SK-N-SH treated with all-trans-retinoic acid at 6 μM for 48 hours (cell line): ENCODE data around the gene TTLL8.

Experiments
- ATAC-seq: fragments of 200-7000 bp; cut with Tn5 transposase; 3 replicates; pipeline ENCODE4 v1.9.1; 2020; ENCODE audit warnings: mild to moderate bottlenecking, moderate library complexity
- ARNTL ChIP-seq: fragments of 450-650 bp; formaldehyde crosslinking; IDR thresholded peaks from 2 replicates; pipeline ENCODE4 v1.5.0; 2020; ENCODE audit warnings: low read depth, mild to moderate bottlenecking, moderate library complexity, borderline replicate concordance
- BACH2 ChIP-seq: fragments of 250-450 bp; sonication (Bioruptor Pico); IDR thresholded peaks from 2 replicates; pipeline ENCODE4 v1.9.0; 2021; ENCODE audit warnings: mild to moderate bottlenecking, borderline replicate concordance
- CREB5 ChIP-seq: fragments of 250-450 bp; sonication (Bioruptor Pico); IDR thresholded peaks from 2 replicates; pipeline ENCODE4 v1.5.1; 2020; ENCODE audit warnings: low read depth, mild to moderate bottlenecking, moderate library complexity
- CSDC2 ChIP-seq: fragments of 250-450 bp; sonication (Bioruptor Pico); IDR thresholded peaks from 2 replicates; pipeline ENCODE4 v1.5.0; 2020; ENCODE audit warnings: mild to moderate bottlenecking, moderate library complexity
- CSRNP3 ChIP-seq: fragments of 250-450 bp; sonication (Bioruptor Pico); IDR thresholded peaks from 2 replicates; pipeline ENCODE4 v1.5.1; 2021; ENCODE audit warnings: mild to moderate bottlenecking, moderate library complexity
- ESRRG ChIP-seq: fragments of 250-450 bp; sonication (Bioruptor Pico); IDR thresholded peaks from 2 replicates; pipeline ENCODE4 v1.6.1; 2021; ENCODE audit warnings: mild to moderate bottlenecking
- ISL1 ChIP-seq: fragments of 250-450 bp; sonication (Bioruptor Pico); IDR thresholded peaks from 2 replicates; pipeline ENCODE4 v2.1.2; 2022; ENCODE audit warnings: mild to moderate bottlenecking, moderate library complexity
- OSR1 ChIP-seq: fragments of 250-450 bp; sonication (Bioruptor Pico); IDR thresholded peaks from 2 replicates; pipeline ENCODE4 v1.8.0; 2022; ENCODE audit warnings: moderate library complexity, mild to moderate bottlenecking, inconsistent platforms
- POU6F1 ChIP-seq: fragments of 250-450 bp; sonication (Bioruptor Pico); IDR thresholded peaks from 2 replicates; pipeline ENCODE4 v1.8.0; 2021; ENCODE audit warnings: low read depth, mild to moderate bottlenecking, moderate library complexity, borderline replicate concordance
- PPARA ChIP-seq: fragments of 250-450 bp; sonication (Bioruptor Pico); IDR thresholded peaks from 2 replicates; pipeline ENCODE4 v1.5.0; 2020; ENCODE audit warnings: mild to moderate bottlenecking, borderline replicate concordance
- RARB ChIP-seq: fragments of 250-450 bp; sonication (Bioruptor Pico); IDR thresholded peaks from 2 replicates; pipeline ENCODE4 v1.8.0; 2021; ENCODE audit warnings: mild to moderate bottlenecking, moderate library complexity
- SNAI2 ChIP-seq: fragments of 250-450 bp; sonication (Bioruptor Pico); IDR thresholded peaks from 2 replicates; pipeline ENCODE4 v1.5.0; 2020; ENCODE audit warnings: mild to moderate bottlenecking, moderate library complexity
- TOX ChIP-seq: fragments of 250-450 bp; sonication (Bioruptor Pico); IDR thresholded peaks from 2 replicates; pipeline ENCODE4 v1.8.0; 2021; ENCODE audit warnings: mild to moderate bottlenecking, moderate library complexity, borderline replicate concordance
- ZC3H10 ChIP-seq: fragments of 250-450 bp; sonication (Bioruptor Pico); IDR thresholded peaks from 2 replicates; pipeline ENCODE4 v1.5.1; 2021; ENCODE audit warnings: mild to moderate bottlenecking, moderate library complexity
- ZFP3 ChIP-seq: fragments of 250-450 bp; sonication (Bioruptor Pico); IDR thresholded peaks from 2 replicates; pipeline ENCODE4 v1.5.0; 2020; ENCODE audit warnings: mild to moderate bottlenecking, moderate library complexity
- ZNF565 ChIP-seq: fragments of 450-650 bp; formaldehyde crosslinking; conservative IDR thresholded peaks from 2 replicates; pipeline ENCODE4 v1.5.0; 2020; ENCODE audit warnings: low read depth, mild to moderate bottlenecking, moderate library complexity
- ZNF70 ChIP-seq: fragments of 450-650 bp; formaldehyde crosslinking; IDR thresholded peaks from 2 replicates; pipeline ENCODE4 v1.5.0; 2020; ENCODE audit warnings: mild to moderate bottlenecking, moderate library complexity
- ZNF8 ChIP-seq: fragments of 450-650 bp; formaldehyde crosslinking; IDR thresholded peaks from 2 replicates; pipeline ENCODE4 v1.5.0; 2020; ENCODE audit warnings: mild to moderate bottlenecking, moderate library complexity
- TF ChIP-seq, protein P1 (sequence below): fragments of 250-450 bp; sonication (Bioruptor Pico); IDR thresholded peaks from 2 replicates; pipeline ENCODE4 v1.5.0; 2020; ENCODE audit warnings: mild to moderate bottlenecking, moderate library complexity
- TF ChIP-seq, protein P2 (sequence below): fragments of 250-450 bp; sonication (Bioruptor Pico); IDR thresholded peaks from 2 replicates; pipeline ENCODE4 v1.8.0; 2020; ENCODE audit warnings: mild to moderate bottlenecking, moderate library complexity, borderline replicate concordance

TTLL8 gene

DNA sequence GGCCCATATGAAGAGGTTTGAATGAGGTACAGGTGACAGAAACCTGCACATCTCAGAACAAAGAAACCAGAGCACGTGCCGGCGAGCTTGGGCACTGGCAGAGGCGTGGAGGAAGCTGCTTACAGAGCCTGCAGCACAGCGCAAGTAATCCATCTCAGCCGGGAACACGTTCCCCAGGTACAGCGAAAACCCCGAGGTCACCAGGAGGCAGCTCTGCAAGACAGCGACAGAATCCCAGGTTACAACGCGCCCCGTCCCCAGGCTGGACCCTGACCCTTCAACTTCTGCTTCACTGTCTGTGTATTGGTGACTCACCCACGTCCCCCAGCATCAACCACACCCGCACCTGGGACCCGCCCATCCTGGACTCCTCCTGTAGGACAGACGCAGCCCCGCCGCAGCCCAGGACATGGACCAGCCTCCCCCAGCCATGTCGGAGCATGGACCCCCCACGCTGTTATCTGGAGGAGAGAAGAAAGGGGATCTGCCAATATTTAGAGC lies 24.9 kb upstream of the TTLL8 start:
- TF ChIP-seq CREB5 (CRISPR knock-in tag) (no peak), ZNF70 (CRISPR knock-in tag) (no peak), ARNTL (no peak), TOX (CRISPR knock-in tag) (no peak), POU6F1 (CRISPR knock-in tag) (no peak), ZFP3 (CRISPR knock-in tag) (no peak), OSR1 (CRISPR knock-in tag) (no peak), CSRNP3 (no peak), SNAI2 (CRISPR knock-in tag) (no peak), ISL1 (CRISPR knock-in tag) (no peak), CSDC2 (no peak), ESRRG (CRISPR knock-in tag) (no peak), RARB (CRISPR knock-in tag) (no peak), ZC3H10 (CRISPR knock-in tag) (no peak), ZNF8 (CRISPR knock-in tag) (no peak), PPARA (CRISPR knock-in tag) (no peak)
- TF ChIP-seq, protein P1, sequence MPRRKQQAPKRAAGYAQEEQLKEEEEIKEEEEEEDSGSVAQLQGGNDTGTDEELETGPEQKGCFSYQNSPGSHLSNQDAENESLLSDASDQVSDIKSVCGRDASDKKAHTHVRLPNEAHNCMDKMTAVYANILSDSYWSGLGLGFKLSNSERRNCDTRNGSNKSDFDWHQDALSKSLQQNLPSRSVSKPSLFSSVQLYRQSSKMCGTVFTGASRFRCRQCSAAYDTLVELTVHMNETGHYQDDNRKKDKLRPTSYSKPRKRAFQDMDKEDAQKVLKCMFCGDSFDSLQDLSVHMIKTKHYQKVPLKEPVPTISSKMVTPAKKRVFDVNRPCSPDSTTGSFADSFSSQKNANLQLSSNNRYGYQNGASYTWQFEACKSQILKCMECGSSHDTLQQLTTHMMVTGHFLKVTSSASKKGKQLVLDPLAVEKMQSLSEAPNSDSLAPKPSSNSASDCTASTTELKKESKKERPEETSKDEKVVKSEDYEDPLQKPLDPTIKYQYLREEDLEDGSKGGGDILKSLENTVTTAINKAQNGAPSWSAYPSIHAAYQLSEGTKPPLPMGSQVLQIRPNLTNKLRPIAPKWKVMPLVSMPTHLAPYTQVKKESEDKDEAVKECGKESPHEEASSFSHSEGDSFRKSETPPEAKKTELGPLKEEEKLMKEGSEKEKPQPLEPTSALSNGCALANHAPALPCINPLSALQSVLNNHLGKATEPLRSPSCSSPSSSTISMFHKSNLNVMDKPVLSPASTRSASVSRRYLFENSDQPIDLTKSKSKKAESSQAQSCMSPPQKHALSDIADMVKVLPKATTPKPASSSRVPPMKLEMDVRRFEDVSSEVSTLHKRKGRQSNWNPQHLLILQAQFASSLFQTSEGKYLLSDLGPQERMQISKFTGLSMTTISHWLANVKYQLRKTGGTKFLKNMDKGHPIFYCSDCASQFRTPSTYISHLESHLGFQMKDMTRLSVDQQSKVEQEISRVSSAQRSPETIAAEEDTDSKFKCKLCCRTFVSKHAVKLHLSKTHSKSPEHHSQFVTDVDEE (CRISPR knock-in tag), result no peak
- ATAC-seq, result no peak

GRCh38 chr22:50082197-50082715 lies 24.2 kb upstream of the TTLL8 start:
- TF ChIP-seq SNAI2 (CRISPR knock-in tag), result no peak
- no peak for TF ChIP-seq ESRRG (CRISPR knock-in tag)
- no peak for TF ChIP-seq ZNF8 (CRISPR knock-in tag)
- TF ChIP-seq ZFP3 (CRISPR knock-in tag), result no peak
- no peak for TF ChIP-seq ARNTL
- no peak for TF ChIP-seq BACH2
- TF ChIP-seq CREB5 (CRISPR knock-in tag), result no peak
- no peak for TF ChIP-seq TOX (CRISPR knock-in tag)
- no peak for ATAC-seq

DNA sequence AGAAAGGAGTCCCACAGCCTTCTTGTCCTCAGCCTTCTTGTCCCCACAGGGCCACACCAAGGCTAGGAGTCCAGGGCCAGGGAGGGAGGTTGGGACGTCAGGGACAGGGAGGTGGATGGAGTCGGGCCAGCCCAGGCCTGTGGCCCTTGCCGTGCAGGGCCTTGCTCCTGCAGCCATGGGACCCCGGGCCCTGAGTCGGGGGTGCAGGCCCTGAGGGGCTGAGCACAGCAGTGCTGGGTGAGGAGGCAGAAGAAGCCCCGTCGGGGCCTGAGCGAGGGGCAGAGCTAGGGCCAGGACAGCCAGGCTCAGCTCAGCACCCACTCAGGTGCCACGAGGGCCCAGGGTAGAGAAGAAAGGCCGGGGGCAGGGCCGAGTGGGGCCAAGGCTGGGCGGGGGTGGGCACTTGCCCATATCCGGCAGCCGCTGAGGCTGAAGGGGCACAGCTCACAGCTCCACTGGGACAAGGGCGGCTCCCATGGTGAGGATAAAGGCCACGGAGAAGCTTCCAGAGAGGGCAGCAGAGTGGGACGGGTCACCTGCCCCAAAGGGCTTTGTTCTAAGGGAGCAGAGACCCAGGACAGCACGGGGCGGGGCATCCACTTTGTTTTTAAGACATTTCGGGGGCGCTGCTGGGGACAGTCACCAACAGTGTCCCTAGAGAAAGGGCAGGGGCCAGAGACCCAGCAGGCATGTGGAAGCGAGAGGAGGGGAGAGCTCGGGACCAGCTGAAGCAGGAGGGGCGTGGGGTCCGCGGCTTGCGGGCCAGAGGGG lies 23.5 kb upstream of the TTLL8 start:
- TF ChIP-seq, protein P2, sequence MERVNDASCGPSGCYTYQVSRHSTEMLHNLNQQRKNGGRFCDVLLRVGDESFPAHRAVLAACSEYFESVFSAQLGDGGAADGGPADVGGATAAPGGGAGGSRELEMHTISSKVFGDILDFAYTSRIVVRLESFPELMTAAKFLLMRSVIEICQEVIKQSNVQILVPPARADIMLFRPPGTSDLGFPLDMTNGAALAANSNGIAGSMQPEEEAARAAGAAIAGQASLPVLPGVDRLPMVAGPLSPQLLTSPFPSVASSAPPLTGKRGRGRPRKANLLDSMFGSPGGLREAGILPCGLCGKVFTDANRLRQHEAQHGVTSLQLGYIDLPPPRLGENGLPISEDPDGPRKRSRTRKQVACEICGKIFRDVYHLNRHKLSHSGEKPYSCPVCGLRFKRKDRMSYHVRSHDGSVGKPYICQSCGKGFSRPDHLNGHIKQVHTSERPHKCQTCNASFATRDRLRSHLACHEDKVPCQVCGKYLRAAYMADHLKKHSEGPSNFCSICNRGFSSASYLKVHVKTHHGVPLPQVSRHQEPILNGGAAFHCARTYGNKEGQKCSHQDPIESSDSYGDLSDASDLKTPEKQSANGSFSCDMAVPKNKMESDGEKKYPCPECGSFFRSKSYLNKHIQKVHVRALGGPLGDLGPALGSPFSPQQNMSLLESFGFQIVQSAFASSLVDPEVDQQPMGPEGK (CRISPR knock-in tag), result no peak
- TF ChIP-seq ZC3H10 (CRISPR knock-in tag) (no peak), OSR1 (CRISPR knock-in tag) (no peak), PPARA (CRISPR knock-in tag) (no peak), ZFP3 (CRISPR knock-in tag) (no peak), ZNF565 (CRISPR knock-in tag) (no peak), ZNF70 (CRISPR knock-in tag) (no peak)
- no peak for ATAC-seq
